ENCODE data around the gene MICAL2. TPM values are rescaled to one million over a fixed set of nuclear protein-coding genes. Genes with fewer than 3 reads are reported as not detected.

The MICAL2 gene
- total RNA-seq, 2 experiments from 2014 or later = 155 to 158 TPM

DNA sequence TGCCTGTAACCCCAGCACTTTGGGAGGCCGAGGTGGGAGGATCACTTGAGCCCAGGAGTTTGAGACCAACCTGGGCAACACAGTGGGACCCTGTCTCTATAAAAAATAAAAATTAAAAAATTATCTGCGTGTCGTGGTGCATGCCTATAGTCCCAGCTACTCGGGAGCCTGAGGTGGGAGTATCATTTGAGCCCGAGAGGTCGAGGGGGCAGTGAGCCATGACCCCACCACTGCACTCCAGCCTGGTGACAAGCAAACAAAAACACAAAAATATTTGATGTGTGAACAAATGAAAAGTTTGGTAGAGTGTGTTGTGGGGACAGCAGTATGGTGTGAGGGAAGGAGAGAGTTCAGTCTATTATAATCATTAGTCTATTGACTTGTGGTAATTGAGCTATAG lies 176.2 kb downstream of the MICAL2 start:
- ChIA-PET CTCF (interaction anchor here (0.7 to 2.8 kb wide), 4 partner anchors 235 to 242 kb away, joined by 3 to 13 read pairs (median 4); no protein-coding TSS in a partner anchor), POLR2A (no interaction called here)

GRCh38 chr11:12287009-12287373 lies 176.6 kb downstream of the MICAL2 start:
- ChIA-PET POLR2A (no interaction called here), CTCF (interaction anchor here (0.7 to 1.0 kb wide), 3 partner anchors 236 to 243 kb away, joined by 3 to 5 read pairs (median 3); no protein-coding TSS in a partner anchor)

DNA sequence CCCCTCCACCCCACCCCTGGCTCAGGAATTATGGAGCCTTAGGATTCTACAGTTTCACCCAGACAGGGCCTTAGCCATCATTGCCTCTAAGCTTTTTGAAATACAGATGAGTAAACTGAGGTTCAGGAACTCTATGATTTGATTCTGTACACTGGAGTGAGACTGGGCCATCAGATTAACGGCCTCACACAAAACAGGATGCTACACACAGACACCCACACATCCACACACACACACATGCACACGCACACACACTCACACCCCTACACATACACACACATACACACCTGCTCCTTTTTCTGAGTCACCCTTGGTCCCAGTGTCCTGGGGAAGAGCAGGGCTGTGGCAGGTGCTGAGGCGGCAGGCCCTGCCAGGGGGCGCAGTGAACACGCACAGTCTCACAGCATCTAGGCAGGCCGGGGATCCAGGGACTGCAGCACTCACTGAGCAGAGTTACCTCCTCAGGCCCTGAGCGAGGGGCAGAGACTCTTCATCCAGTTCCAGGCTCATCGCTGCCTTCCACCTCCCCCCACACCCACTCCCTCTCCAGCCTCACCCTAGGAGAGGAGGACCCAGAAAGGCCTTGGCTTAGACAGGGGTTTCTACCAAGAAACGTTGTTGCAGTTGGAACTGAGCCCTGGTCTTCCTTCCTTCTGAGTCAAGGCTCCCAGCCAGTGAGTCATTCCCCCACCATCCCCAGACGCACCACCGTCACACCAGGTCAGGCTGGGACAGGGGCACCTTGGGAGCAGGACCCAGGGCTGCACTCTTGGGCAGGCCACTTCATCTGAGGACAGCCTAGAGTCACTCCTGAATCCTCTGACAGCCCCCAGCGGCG lies 177.2 kb downstream of the MICAL2 start:
- ChIA-PET POLR2A (no interaction called here), CTCF (interaction anchor here (0.7 to 1.8 kb wide), 6 partner anchors 200 to 243 kb away, joined by 3 to 9 read pairs (median 4); no protein-coding TSS in a partner anchor)

DNA sequence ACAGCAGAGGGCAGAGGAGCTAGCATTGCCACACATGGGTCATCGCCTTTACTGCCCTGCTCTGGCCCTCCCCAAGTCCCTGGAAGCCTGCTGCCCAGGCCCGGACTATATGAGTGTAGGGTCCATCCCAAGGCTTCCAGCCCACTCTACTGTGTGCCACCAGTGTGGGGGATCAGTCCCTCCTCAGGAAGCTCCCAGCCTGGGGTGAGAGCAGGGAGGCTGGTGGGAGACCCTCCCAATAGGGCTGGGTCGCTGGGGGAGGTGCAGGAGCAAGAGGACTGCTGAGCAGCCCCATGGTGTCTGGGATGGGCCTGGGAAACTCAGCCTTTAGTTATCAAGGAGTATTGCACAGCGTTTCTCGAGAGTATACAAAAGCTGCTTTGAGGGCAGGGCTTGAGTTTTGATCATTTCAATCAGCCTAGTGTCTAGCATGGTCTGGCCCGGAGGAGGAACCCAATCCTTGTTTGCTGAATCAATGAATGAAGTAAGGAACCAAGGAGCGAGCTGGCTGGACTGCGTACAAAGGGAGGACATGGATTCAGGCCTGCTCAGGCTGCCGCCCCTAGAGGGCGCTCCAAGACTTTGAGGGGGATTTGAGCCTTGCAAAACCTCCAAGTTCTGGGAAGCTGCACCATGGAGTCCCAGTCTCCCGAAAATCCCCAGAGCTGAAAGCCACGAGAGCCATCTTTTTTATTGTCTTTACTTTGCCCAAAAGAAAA lies 178.0 kb downstream of the MICAL2 start:
- CTCF ChIA-PET = interaction anchor here (0.8 to 1.8 kb wide), 15 partner anchors 11 to 600 kb away, joined by 3 to 9 read pairs (median 4); no protein-coding TSS in a partner anchor
- POLR2A ChIA-PET = no interaction called here

GRCh38 chr11:12288931-12289666 lies 178.7 kb downstream of the MICAL2 start:
- ChIA-PET CTCF (interaction anchor here (0.5 to 1.8 kb wide), 17 partner anchors 10 to 599 kb away, joined by 3 to 9 read pairs (median 4); no protein-coding TSS in a partner anchor), POLR2A (no interaction called here)

GRCh38 chr11:12289667-12290476 lies 179.5 kb downstream of the MICAL2 start:
- CTCF ChIA-PET = interaction anchor here (1.0 to 1.5 kb wide), 7 partner anchors 8 to 596 kb away, joined by 3 to 5 read pairs (median 4); no protein-coding TSS in a partner anchor
- POLR2A ChIA-PET = no interaction called here

GRCh38 chr11:12290477-12290922 lies 180.1 kb downstream of the MICAL2 start:
- CTCF ChIA-PET = interaction anchor here (1.3 to 1.5 kb wide), 2 partner anchors 9 to 54 kb away, joined by 3 to 4 read pairs; no protein-coding TSS in a partner anchor
- POLR2A ChIA-PET = no interaction called here

DNA sequence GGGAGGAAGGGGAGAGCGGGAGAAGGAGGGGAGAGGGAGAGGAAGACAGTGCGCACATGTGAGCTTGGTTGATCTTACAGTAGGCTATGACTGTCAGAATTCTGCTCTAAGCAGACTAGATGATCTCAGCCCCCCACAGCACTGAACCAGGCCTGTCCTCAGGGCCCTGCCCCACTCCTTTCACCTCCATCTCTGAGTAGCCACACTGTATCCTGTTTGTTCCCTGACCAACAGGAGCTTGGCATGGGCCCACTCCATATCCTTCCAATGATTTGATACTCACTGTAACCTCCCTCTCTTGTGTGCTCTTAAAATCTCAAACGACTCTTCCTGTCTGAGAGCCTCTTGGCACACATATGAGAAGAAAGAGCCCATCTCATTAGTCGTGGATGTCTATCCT lies 180.9 kb downstream of the MICAL2 start:
- CTCF ChIA-PET = interaction anchor here (1.3 to 1.5 kb wide), 2 partner anchors 9 to 55 kb away, joined by 3 to 4 read pairs; no protein-coding TSS in a partner anchor

DNA sequence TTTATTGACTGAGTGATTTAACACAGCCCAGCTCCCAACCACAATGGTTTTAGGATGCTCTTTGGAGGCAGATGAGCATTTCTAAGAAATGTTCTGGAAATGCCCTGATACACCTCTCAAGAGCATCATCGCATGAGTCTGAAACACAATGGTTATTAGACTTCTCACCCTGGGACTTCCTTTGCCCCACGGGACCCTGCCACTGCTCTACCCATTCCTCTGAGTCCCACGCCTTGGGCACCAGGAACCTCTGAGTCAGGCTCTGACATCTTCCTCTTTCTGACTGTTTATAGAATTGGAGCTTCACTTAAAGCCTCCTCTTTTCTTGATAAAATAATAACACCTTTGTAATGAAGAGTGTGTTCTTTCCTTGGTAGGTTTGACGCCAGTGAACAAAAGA lies 181.4 kb downstream of the MICAL2 start:
- ChIA-PET POLR2A (no interaction called here), CTCF (interaction anchor here (1.3 kb wide), 1 partner anchor 55 kb away, joined by 3 read pairs; no protein-coding TSS in a partner anchor)

More for the DNA sequence above, 180.9 kb downstream of the MICAL2 start:
- POLR2A ChIA-PET = no interaction called here

GRCh38 chr11:12292766-12293165 lies 182.4 kb downstream of the MICAL2 start:
- ChIA-PET CTCF (no interaction called here), POLR2A (no interaction called here)

- ChIA-PET POLR2A (no interaction called here), CTCF (no interaction called here)
Observed at GRCh38 chr11:12293486-12293885, 183.1 kb downstream of the MICAL2 start.

GRCh38 chr11:12294613-12295012 lies 184.2 kb downstream of the MICAL2 start:
- CTCF ChIA-PET = no interaction called here
- POLR2A ChIA-PET = no interaction called here

- ChIA-PET CTCF (no interaction called here), POLR2A (no interaction called here)
Observed at GRCh38 chr11:12295943-12296342, 185.6 kb downstream of the MICAL2 start.

- ChIA-PET CTCF (interaction anchor here (1.1 kb wide), 1 partner anchor 10 kb away, joined by 3 read pairs; no protein-coding TSS in a partner anchor), POLR2A (no interaction called here)
Observed at GRCh38 chr11:12298610-12299009, 188.2 kb downstream of the MICAL2 start.

- ChIA-PET POLR2A (no interaction called here), CTCF (interaction anchor here (1.0 kb wide), 1 partner anchor 12 kb away, joined by 5 read pairs; no protein-coding TSS in a partner anchor)
Observed at GRCh38 chr11:12301379-12301778, 191.0 kb downstream of the MICAL2 start.

- ChIA-PET CTCF (no interaction called here), POLR2A (no interaction called here)
Observed at GRCh38 chr11:12303421-12304149, 193.2 kb downstream of the MICAL2 start.

GRCh38 chr11:12306830-12307229 lies 196.4 kb downstream of the MICAL2 start:
- ChIA-PET POLR2A (no interaction called here), CTCF (no interaction called here)

DNA sequence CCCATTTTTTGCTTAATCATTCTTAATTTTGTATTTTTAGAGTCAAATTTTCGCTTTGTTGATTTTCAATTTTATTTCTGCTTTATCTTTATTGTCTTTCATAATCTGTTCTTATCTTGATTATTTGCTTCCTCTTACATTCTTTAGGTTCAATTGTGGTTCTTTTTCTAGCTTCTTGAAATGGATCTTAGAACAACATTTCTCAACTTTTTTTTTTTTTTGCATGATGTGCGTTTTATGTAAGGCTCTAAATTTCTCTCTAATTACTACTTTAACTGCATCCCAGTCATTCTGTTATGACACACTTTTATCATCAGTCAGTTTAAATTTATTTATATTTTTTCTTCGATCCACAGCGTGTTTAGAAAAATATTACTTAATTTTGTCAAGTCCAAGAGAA lies 201.7 kb downstream of the MICAL2 start:
- CTCF ChIA-PET = no interaction called here
- POLR2A ChIA-PET = no interaction called here
